GM10248 (cell line): ENCODE results near the gene EXOC3L1.

Experiments used
- CTCF ChIA-PET: fragments of 300-600 bp; sonication (Branson Sonifier 250); formaldehyde crosslinking; extraction: SDS; loops from one replicate; lab custom pipeline; 2021; ENCODE audit warnings: antibody characterized with exemption; lab: Yijun Ruan, JAX
- POLR2A ChIA-PET: fragments of 350-650 bp; sonication (Branson Sonifier 250); formaldehyde crosslinking; extraction: SDS; loops from one replicate; lab custom pipeline; 2020; ENCODE audit warnings: antibody characterized with exemption; lab: Yijun Ruan, JAX
- DNase-seq: peaks from one replicate; pipeline ENCODE4 v3.0.0; 2012; ENCODE audit errors: extremely low spot score
- TF ChIP-seq, protein P1 (sequence below): IDR thresholded peaks from 2 replicates; pipeline ENCODE4 v1.5.1; 2012; ENCODE audit warnings: mild to moderate bottlenecking, low read depth; ENCODE audit errors: extremely low read depth, missing control alignments, control extremely low read depth

EXOC3L1 gene

DNA sequence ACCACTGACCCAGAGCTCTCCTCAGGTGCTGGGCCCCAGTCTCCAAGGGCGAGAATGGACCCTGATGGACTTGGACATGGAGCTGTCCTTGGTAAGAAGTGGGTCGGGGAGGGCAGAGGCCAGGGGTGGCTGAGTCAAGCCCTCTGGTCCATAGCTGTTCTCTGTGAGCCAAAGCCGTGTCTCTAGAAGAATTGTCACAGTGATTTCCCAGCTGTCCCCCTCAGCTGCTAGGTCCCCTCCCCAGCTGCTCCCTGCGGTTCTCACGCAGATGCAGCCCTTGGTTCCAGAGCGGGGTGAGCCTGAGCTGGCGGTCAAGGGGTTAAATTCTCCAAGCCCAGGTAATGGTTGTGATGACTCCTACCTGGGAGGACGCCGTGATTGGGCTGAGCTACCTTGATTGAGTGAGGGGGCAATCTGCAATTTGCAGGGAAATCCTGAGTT, 20.9 kb downstream of the EXOC3L1 start:
- ChIA-PET CTCF (interaction anchor here (0.7 to 5.8 kb wide), 13 partner anchors 8 to 190 kb away, joined by 3 to 34 read pairs (median 8); partner anchors contain the start of genes B3GNT9, EXOC3L1, FBXL8 and MATCAP1), POLR2A (no interaction called here)
- TF ChIP-seq, protein P1, sequence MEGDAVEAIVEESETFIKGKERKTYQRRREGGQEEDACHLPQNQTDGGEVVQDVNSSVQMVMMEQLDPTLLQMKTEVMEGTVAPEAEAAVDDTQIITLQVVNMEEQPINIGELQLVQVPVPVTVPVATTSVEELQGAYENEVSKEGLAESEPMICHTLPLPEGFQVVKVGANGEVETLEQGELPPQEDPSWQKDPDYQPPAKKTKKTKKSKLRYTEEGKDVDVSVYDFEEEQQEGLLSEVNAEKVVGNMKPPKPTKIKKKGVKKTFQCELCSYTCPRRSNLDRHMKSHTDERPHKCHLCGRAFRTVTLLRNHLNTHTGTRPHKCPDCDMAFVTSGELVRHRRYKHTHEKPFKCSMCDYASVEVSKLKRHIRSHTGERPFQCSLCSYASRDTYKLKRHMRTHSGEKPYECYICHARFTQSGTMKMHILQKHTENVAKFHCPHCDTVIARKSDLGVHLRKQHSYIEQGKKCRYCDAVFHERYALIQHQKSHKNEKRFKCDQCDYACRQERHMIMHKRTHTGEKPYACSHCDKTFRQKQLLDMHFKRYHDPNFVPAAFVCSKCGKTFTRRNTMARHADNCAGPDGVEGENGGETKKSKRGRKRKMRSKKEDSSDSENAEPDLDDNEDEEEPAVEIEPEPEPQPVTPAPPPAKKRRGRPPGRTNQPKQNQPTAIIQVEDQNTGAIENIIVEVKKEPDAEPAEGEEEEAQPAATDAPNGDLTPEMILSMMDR, result no peak
- DNase-seq, result no peak

DNA sequence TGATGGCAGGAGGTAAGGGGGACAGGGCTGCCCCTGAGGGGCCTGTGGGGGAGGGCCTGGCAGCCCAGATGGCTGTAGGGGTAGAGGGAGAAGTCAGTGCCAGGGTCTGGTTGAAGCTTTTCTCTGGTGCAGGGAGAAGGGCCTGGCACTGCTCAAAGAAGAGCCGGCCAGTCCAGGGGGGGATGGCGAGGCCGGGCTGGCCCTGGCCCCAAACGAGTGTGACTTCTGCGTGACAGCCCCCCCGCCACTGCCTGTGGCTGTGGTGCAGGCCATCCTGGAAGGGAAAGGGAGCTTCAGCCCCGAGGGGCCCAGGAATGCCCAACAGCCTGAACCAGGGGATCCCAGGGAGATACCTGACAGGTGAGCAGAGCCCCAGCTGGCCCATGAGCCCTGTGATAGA, 22.3 kb downstream of the EXOC3L1 start:
- ChIA-PET POLR2A (no interaction called here), CTCF (interaction anchor here (1.3 to 5.8 kb wide), 8 partner anchors 10 to 188 kb away, joined by 3 to 41 read pairs (median 18); partner anchors contain the start of genes B3GNT9 and EXOC3L1)
- no peak for DNase-seq
- TF ChIP-seq, protein P1, result no peak

DNA sequence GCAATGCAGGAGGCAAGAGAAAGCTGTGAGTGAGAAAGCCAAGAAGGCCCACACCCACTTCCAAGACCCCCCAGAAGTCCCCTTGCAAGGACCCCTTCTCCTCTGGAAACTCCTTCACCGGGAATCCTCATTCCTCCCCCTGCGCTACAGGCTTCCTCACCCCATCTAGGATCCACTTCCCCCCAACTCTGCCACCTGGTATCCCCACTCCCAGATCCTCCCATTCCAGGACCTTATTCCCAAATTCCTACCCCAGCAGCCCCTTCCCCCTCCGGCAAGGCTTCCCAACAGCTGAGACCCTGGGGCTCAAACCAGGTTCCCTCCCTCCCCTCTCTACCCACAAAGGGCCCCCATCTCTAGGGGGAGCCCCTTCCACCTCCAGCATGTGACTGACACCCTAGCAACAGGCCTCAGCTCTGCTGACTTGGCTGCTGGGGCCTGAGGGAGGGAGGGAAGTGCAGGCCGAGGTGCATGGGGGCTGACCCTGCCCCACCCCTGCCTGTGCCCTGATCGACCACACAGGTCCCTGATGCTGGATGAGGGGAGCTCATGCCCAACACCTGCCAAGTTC, 23.3 kb downstream of the EXOC3L1 start:
- TF ChIP-seq, protein P1, result no peak
- POLR2A ChIA-PET, result no interaction called here

DNA sequence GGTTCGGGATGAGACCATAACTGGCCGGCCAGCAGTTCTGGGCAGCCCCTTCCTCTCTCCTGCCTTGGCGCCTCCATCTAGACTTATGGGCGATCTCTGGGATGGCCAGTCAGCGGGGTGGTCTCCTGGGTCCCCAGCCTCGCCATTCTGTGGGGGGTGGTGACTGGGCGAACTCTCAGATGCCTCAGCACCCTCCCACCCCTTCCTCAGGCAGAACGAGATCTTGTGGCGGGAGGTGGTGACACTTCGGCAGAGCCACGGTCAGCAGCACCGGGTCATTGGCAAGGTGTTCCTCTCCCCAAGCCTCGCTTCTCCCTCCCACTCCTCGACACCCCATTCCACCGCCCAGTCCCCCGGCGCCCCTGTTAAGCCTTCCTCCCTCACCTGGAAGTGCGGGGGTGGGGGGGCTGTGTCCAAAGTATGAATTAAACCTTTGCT, 23.8 kb downstream of the EXOC3L1 start:
- POLR2A ChIA-PET, result no interaction called here
- DNase-seq, result no peak
- TF ChIP-seq, protein P1, result no peak
- CTCF ChIA-PET, result interaction anchor here (1.0 to 5.8 kb wide), 5 partner anchors 10 to 148 kb away, joined by 3 to 41 read pairs (median 4); partner anchors contain the start of gene B3GNT9

More for the DNA sequence above, 23.3 kb downstream of the EXOC3L1 start:
- CTCF ChIA-PET, result interaction anchor here (1.0 to 5.8 kb wide), 7 partner anchors 9 to 149 kb away, joined by 3 to 41 read pairs (median 4); partner anchors contain the start of gene B3GNT9
- no peak for DNase-seq

DNA sequence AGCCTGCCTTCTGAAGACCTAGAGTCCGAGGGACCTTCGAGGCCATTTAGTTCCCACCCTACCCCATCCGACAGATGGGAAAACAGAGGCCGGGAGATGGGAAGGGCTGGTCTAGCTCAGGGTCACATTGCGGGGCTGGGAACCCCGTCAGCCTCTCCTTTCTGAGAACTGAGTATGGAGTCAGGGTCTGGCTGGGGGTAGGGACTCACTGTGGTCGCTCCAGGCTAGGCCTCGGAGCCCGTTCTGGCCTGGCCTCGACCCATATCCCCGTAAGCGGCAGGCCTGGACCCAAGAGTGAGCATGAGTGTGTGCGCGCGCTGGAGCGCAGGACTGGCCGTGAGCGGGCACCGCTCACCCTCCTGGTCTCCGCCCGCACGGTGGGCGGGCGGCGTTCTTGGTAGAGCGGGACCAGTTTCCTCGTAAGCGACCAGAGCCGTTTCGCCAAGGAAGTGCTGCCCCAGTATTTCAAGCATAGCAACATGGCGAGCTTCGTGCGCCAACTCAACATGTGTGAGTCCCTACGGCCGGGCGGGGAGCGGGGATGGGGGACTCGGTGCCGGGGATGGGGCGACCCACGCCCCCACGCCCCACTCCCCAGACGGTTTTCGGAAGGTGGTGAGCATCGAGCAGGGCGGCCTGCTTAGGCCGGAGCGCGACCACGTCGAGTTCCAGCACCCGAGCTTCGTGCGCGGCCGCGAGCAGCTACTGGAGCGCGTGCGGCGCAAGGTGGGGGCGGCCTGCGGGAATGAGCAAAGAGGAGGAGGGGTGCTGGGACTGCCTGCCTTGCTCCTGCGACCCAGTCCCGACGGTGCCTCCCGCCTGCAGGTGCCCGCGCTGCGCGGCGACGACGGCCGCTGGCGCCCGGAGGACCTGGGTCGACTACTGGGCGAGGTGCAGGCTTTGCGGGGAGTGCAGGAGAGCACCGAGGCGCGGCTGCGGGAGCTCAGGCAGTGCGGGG, 24.5 kb downstream of the EXOC3L1 start:
- no peak for DNase-seq
- ChIA-PET CTCF (interaction anchor here (1.1 to 5.8 kb wide), 4 partner anchors 10 to 148 kb away, joined by 3 to 41 read pairs (median 26); partner anchors contain the start of gene B3GNT9), POLR2A (no interaction called here)
- TF ChIP-seq, protein P1, result no peak

DNA sequence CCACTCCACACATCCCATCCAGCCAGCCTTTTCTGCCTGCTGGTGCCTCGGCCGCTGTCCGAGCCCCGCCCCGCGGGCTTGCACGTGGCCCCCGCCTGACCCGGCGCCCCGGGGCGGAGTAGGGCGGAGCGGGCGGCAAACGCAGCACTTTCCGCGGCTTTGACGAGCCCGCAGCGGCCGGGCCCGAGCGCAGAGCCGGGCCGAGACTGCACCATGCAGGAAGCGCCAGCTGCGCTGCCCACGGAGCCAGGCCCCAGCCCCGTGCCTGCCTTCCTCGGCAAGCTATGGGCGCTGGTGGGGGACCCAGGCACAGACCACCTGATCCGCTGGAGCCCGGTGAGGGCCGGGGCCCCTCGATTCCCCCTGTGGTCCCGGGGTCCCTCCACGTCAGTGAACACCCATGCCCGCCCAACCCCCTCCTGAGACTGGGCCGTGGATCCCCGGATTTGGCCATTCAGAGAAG, 25.3 kb downstream of the EXOC3L1 start, which contains the start of gene HSF4:
Gene HSF4 (plus strand): TSS at position 147 of the 463 bp plus-strand sequence. CDS start 67 bp downstream, at position 214.
- CTCF ChIA-PET, result interaction anchor here (4.1 to 5.8 kb wide), 2 partner anchors 12 to 21 kb away, joined by 17 to 41 read pairs; partner anchors contain the start of gene B3GNT9
- POLR2A ChIA-PET, result no interaction called here
- TF ChIP-seq, protein P1, result no peak

More for the DNA sequence above, 25.3 kb downstream of the EXOC3L1 start, which contains the start of gene HSF4:
- no peak for DNase-seq
